Spleen (tissue), 7 donors: Measurements from ENCODE around the gene FTO.

Experiments used
- CTCF ChIP-seq, 11 experiments: fragments of 200-600 bp in 7 of 11; fragments of 450-650 bp in 4 of 11; sonication (generic) in 4 of 11; IDR thresholded peaks in 8 of 11; conservative IDR thresholded peaks in 3 of 11; 1 replicate in 7 of 11; 2 replicates in 4 of 11; pipeline versions ENCODE4 v1.4.0 to v1.8.0; 2016 to 2021; ENCODE audit warnings: antibody characterized with exemption in 11 of 11, inconsistent platforms in 4 of 11, mild to moderate bottlenecking in 1 of 11
- POLR2A ChIP-seq, 3 donors: fragments of 450-650 bp; IDR thresholded peaks; one replicate each; pipeline ENCODE4 v1.5.1; 2017; ENCODE audit warnings: antibody characterized with exemption in 3 of 3, mild to moderate bottlenecking in 1 of 3
- donor health status: DM: no; HTN: no; CAD: no; lungs with moderate emphysema.
- donor health status: DM: no; HTN: no; CAD: no.
- donor health status: DM: no; HTN: no; CAD: no.

GRCh38 chr16:54061454-54061853 lies 357.5 kb downstream of the FTO start:
- TF ChIP-seq CTCF (IDR thresholded peaks at IDR 0.05 in 8 of 11, conservative IDR thresholded peaks at IDR 0.05 in 3 of 11) (no peak), POLR2A (IDR thresholded peaks at IDR 0.05) (no peak)
